Activated CD4-positive, alpha-beta T cell treated with anti-CD3 and anti-CD28 coated beads, Interleukin-10, Interleukin-2, amounts not matched to agents 100 ng/mL and 50 ng/mL, durations not matched to agents 16 hours and 8 hours (primary cell): Measurements from ENCODE around the gene TBC1D16.
A peak's percentile ranks its signal among the peaks of the same experiment; 100 is the strongest.

ENCODE experiments used
- DNase-seq: peaks from one replicate; pipeline ENCODE4 v3.0.0-alpha.2; 2020

Gene TBC1D16, protein sequence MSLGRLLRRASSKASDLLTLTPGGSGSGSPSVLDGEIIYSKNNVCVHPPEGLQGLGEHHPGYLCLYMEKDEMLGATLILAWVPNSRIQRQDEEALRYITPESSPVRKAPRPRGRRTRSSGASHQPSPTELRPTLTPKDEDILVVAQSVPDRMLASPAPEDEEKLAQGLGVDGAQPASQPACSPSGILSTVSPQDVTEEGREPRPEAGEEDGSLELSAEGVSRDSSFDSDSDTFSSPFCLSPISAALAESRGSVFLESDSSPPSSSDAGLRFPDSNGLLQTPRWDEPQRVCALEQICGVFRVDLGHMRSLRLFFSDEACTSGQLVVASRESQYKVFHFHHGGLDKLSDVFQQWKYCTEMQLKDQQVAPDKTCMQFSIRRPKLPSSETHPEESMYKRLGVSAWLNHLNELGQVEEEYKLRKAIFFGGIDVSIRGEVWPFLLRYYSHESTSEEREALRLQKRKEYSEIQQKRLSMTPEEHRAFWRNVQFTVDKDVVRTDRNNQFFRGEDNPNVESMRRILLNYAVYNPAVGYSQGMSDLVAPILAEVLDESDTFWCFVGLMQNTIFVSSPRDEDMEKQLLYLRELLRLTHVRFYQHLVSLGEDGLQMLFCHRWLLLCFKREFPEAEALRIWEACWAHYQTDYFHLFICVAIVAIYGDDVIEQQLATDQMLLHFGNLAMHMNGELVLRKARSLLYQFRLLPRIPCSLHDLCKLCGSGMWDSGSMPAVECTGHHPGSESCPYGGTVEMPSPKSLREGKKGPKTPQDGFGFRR

DNA sequence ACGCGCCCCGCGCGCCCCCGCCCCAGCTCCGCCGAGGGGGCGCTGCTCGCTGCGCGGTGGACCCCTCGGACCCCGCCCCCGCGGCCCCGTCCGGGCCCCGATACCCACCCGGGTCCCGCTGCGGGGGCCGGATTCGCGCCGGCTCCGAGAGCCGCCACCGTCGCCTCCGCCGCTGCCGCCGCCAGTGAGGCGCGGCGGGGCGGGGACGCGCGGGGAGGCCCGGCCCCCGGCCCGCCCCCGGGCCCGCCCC lies at the start of gene TBC1D16:
TSS of gene TBC1D16 (minus strand) at position 186 of the 250 bp plus-strand sequence. CDS start 22,325 bp downstream, outside the sequence.
- DNase-seq, result no peak

DNA sequence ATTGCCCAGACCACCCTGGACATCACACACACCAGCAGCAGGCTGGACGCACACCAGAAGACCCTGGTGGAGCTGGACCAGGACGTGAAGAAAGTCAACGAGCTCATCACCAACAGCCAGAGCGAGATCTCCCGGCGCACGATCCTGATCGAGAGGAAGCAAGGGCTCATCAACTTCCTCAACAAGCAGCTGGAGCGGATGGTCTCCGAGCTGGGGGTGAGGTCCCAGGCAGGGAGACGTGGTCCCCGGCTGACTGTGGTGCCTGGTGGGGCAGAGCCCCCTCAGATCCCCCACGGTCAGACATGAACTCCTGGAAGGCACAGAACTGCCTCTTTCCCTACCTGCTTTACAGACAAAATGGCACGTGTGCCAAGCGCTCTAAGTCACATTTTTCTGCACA lies 49.1 kb upstream of the TBC1D16 start:
- DNase-seq, result no peak

DNA sequence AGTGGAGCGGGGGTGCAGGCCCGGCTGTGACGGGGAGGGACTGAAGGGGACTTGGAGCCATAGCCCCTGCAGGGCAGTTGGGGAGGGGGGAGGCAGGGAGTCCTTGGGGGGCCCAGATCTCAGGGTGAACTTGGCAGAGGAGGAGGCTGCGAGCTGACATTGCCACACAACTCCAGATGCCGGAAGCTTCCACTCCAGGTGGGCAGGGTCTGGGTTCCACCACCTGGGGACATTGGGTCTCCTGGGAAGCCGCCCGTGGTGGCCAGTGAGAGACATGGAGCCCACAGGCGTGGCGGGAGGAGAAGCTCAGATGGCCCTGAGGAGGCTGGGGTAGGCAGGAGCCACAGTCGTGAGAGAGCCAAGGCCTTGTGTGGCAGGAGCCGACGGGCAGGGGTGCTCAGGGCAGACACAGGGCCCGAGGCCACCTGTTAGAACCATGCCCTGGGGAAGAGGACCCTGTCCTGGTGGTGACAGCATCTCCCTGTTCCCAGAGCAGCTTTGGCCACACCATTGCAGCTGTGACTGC lies 47.5 kb upstream of the TBC1D16 start:
- DNase-seq, result no peak

DNA sequence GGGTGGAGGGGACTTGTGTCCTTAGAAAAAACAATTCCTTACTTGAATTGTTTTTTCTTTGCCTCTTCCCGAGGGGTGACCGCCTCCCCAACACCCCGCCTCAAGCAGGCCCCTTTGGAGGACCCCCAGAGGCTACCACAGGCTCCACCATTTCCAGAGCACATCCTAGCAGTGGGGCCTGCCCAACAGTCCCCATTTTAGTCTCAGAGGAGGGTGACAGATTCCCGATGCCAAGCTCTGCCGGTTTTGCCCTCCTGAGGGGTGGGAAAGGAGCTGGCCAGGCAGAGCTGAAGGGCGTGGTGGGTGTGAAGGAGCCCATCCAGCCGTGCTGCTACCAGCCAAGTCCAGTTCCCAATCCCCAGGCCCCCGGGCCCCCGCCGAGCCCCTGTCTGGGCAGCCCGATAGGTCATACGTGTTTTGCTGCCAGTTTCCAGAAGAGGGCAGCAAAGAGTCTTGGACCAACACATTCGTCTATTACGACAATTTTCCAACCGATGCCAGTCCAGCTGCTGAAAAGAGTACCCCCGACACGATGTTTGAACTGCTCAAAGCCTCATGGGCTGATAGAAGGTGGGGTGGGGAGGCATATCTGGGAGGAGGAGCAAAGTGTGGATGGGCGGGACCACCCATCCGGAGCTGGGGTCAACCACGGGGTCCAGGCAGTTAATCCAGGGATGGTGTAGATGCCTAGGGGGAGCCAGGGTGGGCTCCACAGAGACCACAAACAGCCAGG lies 46.9 kb upstream of the TBC1D16 start:
- DNase-seq, result peak; percentile 82

DNA sequence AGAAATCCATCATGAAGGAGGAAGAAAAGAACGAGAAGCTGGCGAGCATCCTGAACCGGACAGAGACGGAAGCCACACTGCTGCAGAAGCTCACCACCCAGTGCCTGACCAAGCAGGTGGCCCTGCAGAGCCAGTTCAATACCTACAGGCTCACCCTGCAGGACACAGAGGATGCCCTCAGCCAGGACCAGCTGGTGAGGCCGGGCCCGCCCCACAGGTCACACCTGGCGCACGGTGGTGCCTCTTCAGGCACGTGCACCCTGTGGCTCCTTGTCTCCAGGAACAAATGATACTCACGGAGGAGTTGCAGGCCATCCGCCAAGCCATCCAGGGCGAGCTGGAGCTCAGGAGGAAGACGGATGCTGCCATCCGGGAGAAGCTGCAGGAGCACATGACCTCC lies 45.9 kb upstream of the TBC1D16 start:
- no peak for DNase-seq

DNA sequence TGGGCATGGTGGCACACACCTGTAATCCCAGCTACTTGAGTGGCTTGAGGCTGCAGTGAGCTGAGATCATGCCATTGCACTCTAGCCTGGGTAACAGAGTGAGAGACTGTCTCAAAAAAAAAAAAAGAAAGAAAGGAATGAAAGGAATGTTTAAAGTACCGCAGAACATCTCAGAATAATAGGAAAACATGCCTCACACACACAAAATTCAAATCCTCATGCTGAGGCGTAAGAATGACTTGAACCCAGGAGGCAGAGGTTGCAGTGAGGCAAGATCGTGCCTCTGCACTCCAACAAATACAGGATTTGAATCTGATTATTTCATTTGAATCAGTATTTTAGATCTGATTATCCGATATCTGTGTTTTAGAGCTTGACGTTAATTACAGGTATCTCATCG lies 44.4 kb upstream of the TBC1D16 start:
- no peak for DNase-seq

DNA sequence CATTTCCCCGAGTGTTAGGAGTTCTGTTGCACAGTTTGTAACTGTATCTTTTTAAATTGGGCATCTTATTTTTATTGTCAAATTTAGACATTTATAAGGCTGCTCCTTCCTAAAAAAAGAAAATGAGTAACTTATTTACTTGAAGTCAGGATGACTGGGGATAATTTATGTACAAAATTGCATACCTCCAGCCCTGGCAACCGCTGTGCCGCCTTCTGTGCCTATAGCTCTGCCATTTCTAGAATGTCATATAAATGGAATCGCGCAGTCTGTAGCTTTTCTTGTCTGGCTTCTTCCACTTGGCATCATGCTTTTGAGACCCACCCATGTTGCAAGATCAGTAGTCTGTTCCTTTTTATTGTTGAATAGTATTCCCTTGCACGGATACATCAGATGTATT lies 36.7 kb upstream of the TBC1D16 start:
- no peak for DNase-seq

DNA sequence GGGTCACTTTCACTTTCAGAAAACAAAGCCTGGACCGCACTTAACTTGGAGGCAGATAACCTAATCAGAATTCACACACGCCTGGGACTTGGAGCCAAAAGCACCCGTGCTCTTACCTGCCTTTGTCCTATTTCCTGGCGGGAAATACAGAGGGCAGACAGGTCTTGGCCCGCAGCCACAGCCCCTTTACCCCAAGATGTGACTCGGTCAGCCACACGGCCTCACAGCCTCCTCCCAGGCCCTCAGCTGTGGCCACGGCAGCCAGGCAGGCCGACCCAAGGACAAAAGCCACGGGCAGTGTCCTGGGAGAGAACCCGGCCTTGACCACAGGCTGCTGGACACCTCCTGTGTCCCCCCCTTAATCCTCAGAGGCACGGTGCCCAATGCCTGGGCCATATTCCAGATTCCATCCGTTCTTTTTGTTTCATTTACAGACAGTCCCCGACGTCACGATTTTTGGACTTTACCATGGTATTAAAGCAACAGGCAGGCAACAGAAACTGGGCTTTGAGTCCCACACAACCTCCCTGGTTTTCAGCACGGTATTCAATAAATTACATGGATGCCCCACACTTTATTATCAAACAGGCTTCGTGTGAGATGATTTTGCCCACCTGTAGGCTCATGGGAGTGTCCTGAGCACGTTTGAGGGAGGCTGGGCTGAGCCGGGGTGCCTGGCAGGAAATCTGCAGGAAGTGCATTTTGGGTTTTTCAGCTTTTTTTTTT lies 35.6 kb upstream of the TBC1D16 start:
- DNase-seq, result no peak

DNA sequence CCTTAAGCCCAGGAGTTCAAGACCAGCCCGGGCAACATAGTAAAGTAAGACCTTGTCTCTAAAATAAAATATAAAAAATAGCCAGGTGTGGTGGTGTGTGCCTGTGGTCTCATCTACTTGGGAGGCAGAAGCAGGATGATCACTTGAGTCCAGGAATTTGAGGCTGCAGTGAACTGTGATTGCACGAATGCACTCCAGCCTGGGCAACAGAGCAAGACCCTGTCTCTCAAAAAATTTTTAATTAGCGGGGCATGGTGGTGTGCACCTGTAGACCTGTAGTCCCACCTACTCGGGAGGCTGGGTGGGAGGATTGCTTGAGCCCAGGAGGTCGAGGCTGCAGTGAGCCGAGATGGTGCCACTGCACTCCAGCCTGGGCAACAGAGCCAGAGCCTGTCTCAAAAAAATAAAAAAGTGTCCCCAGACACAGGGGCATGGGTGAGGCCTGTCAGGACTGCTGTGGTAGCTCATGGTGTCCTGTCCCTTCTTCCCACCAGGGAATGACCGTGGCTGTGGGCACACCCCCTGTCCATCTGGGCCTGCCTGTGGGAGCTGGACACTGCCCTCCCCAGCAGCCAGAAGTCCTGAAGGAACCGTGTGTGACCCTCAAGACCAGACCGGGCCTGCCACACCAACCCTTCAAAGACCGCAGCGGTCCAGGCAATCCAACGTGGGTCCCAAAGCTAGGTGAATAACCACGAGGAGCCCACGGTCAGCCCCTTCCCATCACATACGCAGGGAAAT lies 34.9 kb upstream of the TBC1D16 start:
- DNase-seq, result no peak

DNA sequence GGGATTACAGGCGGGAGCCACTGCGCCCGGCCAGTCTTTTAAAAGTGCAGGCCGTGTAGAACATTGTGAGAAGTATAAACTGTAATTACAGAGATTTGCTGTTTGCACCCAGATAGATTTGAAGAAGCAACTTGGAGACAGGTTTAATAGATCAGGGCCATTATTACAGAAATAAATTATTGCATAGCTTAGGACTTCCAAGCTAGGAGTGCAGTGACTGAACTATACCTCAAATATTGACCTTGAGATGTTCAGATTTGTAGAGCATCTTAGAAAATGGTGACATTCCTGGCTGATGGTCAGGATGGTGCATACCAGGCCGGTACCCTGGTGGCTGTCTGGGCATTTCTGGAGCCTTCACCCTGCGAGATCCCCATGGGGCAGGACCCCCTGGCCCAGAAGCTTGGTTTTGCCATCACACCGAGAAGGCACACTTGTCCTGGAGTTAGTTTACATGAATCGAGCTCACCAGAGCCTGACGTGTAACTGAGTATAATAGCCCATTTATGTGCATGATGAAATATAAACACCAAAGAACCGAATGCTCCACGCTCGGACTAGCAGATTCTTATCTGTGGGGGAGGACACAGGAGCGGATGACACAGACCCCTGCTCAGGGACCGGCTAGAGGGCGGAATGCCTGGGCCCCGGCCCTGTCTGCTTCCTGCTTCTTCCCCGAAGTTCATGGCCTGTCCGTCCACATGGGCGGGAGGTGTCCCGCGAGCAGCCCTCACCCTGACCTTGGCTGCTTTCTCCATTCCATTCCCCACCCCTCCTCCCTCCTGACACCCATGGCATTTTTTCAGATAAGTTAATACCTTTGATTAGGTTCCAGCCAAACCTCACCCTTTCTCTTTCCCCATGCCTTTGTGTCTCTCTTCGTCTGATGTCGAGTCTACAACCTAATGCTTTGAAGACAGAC lies 32.9 kb upstream of the TBC1D16 start:
- no peak for DNase-seq

DNA sequence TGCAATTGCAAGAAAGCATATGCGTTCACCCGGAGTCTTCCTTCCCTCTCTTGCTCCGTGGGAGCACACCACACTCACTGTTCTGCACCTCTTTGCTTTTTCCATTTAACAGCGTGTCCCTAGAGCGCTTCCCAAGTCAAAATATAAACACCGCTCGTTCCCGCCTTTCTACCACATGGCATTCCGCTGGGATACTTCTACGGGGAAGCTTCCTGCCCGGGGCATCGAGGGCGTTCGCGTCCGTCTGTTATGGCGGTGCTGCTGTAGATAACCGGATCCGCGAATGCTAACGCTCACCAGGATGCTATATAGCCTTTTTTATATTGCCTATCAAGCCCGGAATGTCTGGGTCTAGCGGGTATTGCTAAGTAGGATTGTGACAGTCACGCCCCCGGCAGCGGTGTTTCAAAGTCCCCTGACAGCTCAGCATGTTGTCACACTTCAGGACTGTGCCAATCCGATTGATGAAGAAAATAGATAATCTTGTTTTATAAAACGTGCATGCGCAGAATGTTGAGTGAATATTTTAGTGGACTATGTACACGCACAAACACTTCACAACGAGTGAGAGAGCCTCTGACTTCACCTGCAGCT lies 31.8 kb upstream of the TBC1D16 start:
- no peak for DNase-seq

DNA sequence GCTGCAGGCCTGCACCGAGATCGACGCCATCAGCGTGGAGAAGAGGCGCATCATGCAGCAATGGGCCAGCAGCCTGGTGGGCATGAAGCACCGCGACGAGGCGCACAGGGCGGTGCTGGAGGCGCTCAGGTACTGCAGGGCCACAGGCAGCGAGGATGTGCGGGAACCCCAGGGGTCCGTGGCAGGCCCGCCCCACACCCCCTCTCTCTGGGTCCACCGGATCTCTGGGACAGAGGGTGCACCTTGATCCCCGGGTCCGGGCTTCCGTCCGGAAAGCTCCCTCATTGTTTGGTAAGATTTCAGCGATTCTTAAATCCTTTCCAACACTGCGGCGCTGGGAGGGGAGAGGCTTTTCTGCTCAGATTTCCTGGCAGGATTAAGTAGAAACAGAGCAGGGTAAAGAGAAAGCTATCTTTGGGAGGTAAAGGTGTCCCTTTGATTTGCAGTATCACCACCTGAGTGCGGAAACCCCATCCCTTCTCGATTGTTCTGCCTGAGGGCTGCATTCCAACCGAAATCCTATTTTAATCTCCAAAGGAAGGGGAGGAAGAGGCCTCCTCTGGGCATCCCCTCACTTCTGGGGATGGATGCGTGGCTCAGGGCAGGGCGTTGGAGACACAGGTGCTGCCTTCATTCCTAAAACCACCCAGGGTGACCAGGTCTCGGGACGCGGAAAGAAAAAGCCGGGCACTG lies 30.0 kb upstream of the TBC1D16 start:
- DNase-seq, result no peak

DNA sequence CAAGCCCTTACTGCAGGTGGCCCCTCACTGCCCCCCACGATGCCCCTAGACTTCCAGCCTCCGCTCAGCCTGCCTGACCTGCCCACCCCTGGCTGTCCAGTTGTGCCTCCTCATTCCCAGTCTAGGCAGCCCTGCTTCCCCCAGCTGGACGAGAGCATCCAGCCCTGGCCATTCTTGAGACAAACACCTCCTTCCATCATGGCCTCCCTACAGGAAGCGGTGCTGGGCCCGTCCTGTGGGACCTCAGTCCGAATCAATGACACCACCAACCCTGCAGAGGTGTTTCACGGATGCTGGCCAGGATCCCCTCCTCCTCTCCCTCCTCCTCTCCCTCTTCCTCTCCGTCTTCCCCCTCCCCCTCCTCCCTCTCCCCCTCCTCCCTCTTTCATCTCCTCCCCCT lies 29.0 kb upstream of the TBC1D16 start:
- DNase-seq, result no peak

DNA sequence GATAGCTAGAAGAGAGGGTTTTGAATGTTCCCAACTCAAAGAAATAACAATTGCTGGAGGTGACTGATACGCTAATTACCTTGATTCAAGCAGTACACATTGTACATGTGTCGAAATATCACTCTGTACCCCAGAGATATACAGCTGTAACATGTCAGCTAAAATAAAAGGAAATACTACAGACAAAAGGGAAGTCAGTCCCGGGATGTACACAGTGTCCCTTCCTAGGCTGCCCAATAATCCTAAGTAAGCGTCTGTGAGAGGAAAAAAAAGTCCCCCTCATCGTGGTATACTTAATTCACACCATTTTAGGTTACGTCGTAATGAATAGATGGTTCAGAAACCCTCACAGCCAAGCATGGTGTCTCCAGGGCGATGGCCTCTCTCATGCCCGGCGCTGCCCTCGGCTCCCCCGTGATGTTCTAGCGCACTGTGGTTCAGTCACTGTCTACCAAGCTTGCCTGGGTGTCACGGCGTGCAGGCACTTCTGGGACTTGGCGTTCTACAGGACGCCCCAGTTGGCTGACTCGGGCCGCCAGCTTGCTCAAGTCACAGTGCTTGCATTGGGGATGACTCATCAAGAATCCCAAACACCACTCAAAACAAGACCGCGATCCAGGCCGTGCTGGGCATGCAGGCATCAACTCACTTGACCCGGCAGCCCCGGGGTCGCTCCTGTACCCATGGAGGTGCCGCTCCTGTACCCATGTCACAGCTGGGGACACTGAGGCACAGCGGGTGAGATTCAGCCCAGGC lies 28.3 kb upstream of the TBC1D16 start:
- DNase-seq, result peak; percentile 18

DNA sequence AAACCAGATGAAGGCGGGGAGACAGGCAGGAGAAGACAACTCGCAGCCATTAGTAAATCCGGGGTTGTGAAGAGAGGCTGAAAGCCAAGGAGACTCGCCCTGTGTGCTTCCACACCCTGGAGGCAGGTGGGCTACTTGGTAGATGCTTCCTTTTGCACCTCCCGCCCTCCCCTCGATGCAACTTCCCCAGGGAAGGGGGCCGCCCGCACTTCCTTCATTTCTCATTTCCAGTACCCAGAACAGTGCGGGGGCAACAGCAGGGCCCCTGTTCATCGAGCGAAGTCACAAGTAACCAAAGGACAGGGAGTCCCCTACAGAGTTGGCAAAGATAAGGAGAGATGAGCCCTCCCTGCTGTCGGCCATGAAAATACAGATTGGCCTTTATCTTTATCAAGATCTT lies 25.7 kb upstream of the TBC1D16 start:
- no peak for DNase-seq

DNA sequence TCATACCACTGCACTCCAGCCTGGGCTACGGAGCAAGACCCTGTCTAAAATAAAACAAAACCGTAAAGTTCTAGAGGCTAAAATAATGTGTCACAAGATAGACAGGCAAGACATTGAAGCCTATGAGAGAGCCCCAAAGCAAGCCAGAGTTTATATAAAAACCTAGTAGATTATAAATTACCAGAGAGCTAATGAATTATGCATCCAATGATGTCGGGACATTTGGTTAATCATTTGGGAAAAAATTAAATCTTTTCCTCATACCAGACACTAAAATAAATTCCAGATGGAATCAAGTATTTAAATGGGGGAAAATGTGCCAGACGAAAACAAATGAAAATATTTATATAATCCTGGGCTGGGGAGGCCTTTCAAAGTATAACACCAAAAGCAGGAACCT lies 25.0 kb upstream of the TBC1D16 start:
- DNase-seq, result no peak

DNA sequence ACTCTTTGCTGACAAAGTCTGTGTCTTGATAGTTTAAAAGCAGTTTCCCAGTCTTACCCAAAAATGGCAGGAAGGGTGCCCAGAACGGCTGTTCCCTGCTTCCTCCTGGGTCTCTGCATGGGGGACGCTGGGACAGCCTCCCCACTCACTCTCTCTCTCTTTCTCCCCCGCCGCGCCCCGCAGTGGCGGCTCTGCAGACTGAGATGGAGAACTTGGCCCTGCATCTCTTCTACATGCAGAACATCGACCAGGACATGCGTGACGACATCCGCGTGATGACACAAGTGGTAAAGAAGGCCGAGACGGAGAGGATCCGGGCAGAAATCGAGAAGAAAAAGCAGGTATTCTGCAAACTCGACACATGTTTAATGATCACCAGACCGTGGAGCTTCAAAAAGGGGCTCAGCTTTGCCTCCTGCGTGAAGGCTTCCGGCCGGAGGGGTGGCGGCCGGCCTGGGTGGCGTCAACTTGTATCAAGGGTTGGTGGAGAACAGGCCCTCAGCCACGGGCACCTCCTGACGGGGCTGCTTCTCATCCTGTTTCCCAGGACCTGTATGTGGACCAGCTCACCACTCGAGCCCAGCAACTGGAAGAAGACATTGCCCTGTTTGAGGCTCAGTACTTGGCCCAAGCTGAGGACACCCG lies 22.8 kb upstream of the TBC1D16 start:
- no peak for DNase-seq

DNA sequence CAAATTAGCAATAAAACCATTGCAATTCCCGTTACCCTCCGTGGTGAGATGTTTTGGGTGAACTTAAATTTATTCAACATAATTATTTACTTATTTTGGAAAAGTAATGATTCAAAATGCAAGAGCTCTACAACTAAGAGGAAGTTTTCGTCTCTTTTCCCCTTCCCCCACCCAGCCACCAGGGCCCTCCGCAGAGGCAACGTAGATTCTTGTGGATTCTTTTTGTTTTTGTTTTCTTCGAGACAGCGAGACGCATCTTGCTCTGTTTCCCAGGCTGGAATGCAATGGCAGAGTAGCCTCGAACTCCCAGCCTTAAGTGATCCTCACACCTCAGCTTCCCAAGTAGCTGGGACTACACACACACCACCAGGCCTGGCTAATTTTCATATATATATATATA lies 19.9 kb upstream of the TBC1D16 start:
- DNase-seq, result no peak

DNA sequence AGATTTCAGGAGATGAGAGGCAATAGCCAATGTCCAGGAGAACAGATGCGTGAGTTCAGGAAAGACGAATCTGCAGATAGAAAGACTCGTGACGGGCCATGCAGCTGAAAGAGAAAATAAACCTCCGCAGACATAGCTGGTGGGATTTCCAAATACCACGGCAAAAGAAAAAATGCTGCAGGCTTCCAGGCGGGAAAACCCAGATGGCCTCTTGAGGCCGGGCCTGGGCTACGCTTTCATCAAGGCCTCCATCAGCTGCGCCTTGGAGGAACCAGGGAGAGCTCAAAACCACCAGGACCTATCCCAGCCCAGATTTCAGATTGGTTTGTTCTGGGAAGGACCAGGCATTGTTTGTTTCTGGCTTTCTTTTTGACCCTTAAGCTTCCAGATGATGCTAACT lies 17.4 kb upstream of the TBC1D16 start:
- DNase-seq, result no peak
